Hepatocyte (in vitro differentiated cells): Measurements from ENCODE around the gene ITK. TPM values are rescaled to one million over a fixed set of nuclear protein-coding genes. Genes with fewer than 3 reads are reported as not detected.

Source experiments
- DNase-seq: peaks from one replicate; pipeline ENCODE4 v3.0.0-alpha.2; 2016; ENCODE audit warnings: low spot score
- H2AFZ ChIP-seq: fragments of 200-600 bp; sonication (generic); 2 replicates; pipeline ENCODE4 v1.6.0; 2016; ENCODE audit warnings: antibody characterized with exemption, mild to moderate bottlenecking
- H3K27ac ChIP-seq: fragments of 200-600 bp; sonication (generic); 2 replicates; pipeline ENCODE4 v1.5.1; 2016; ENCODE audit warnings: mild to moderate bottlenecking
- H3K27me3 ChIP-seq: fragments of 200-600 bp; sonication (generic); 2 replicates; pipeline ENCODE4 v1.6.1; 2016
- H3K36me3 ChIP-seq: fragments of 200-600 bp; sonication (generic); replicated peaks from 2 replicates; pipeline ENCODE4 v1.5.1; 2016; ENCODE audit warnings: low read depth; ENCODE audit not compliant: insufficient read depth
- H3K4me1 ChIP-seq: fragments of 200-600 bp; sonication (generic); 2 replicates; pipeline ENCODE4 v1.5.1; 2016; ENCODE audit warnings: mild to moderate bottlenecking, moderate library complexity; ENCODE audit not compliant: insufficient read depth
- H3K4me2 ChIP-seq: fragments of 200-600 bp; sonication (generic); 2 replicates; pipeline ENCODE4 v1.6.0; 2016
- H3K4me3 ChIP-seq: fragments of 200-600 bp; sonication (generic); 2 replicates; pipeline ENCODE4 v1.5.1; 2016; ENCODE audit warnings: mild to moderate bottlenecking
- H3K79me2 ChIP-seq: fragments of 200-600 bp; sonication (generic); 2 replicates; pipeline ENCODE4 v1.6.0; 2017; ENCODE audit warnings: mild to moderate bottlenecking
- H3K9me2 ChIP-seq: fragments of 200-600 bp; sonication (generic); replicated peaks from 2 replicates; pipeline ENCODE4 v1.6.0; 2017; ENCODE audit warnings: mild to moderate bottlenecking; ENCODE audit not compliant: insufficient read depth
- H3K9me3 ChIP-seq: fragments of 200-600 bp; sonication (generic); 2 replicates; pipeline ENCODE4 v1.5.1; 2016; ENCODE audit warnings: low read depth, mild to moderate bottlenecking
- H4K20me1 ChIP-seq: fragments of 200-600 bp; sonication (generic); 2 replicates; pipeline ENCODE4 v1.6.0; 2016; ENCODE audit warnings: mild to moderate bottlenecking; ENCODE audit not compliant: insufficient read depth, poor library complexity, severe bottlenecking
- EZH2 ChIP-seq: fragments of 200-600 bp; sonication (generic); IDR thresholded peaks from 2 replicates; pipeline ENCODE4 v1.6.1; 2016; ENCODE audit warnings: antibody characterized with exemption, mild to moderate bottlenecking, borderline replicate concordance
- EZH2phosphoT487 ChIP-seq: fragments of 200-600 bp; sonication (generic); IDR thresholded peaks from one replicate; pipeline ENCODE4 v1.6.1; 2018; ENCODE audit warnings: antibody characterized with exemption, mild to moderate bottlenecking, low read depth, moderate library complexity; ENCODE audit not compliant: unreplicated experiment, severe bottlenecking
- WGBS: methylation state at CpG from one replicate; pipeline ENCODE4 v1.1.6; 2016; ENCODE audit warnings: low lambda C conversion rate; ENCODE audit errors: missing lambda C conversion rate; 5-methylcytosine and 5-hydroxymethylcytosine counted together
- polyA plus RNA-seq: library from polyadenylated mRNA; unstranded; fragments of >200 nt; fragmentation: Nextera tagmentation; extraction: Ambion mirVana; gene quantifications from 2 replicates; pipeline ENCODE4 v1.2.1, GENCODE V29; 2016
- total RNA-seq: library from RNA; depleted of rRNA; stranded (reverse); fragments of >200 nt; gene quantifications from 2 replicates; pipeline ENCODE4 v1.2.3, GENCODE V29; 2014
- TF ChIP-seq, protein P1 (sequence below): fragments of 200-600 bp; sonication (generic); IDR thresholded peaks from 2 replicates; pipeline ENCODE4 v1.5.1; 2016; ENCODE audit warnings: antibody characterized with exemption, mild to moderate bottlenecking; ENCODE audit not compliant: poor library complexity

The ITK gene
- total and polyA plus RNA-seq, 2 experiments from 2014 or later: 0.18 to 0.20 TPM

DNA sequence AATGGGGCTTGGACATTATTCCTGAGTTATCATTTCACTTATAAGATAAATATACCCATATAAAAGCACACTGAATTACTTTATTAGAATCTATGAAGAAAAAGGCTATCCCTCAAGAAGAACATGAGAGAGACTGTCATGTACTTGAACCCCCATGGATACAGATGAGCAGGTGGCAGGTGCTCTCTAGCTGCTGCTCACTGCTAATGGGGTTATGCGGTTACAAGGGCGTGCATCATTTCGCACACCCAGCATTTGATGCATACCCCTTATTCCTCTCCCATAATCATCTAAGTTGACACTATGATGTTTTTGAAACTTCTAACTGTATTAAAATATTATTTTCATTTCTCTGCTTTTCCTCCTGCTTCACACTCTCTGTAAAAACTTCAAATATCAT lies 16.4 kb downstream of the ITK start:
- Histone ChIP-seq H3K79me2 (no peaks in the 10 kb centered on the region), H3K27ac (no peak overlapping the region), H3K36me3 (no peaks in the 10 kb centered on the region), H4K20me1 (no peaks in the 10 kb centered on the region), H2AFZ (no peak overlapping the region), H3K9me3 (no peaks in the 10 kb centered on the region), H3K9me2 (no peaks in the 10 kb centered on the region), H3K4me2 (no peak overlapping the region), H3K4me3 (no peak overlapping the region), H3K4me1 (no peaks in the 10 kb centered on the region), H3K27me3 (peaks cover 23% of the 10 kb centered on the region)
- TF ChIP-seq EZH2 (no peak), EZH2phosphoT487 (no peak)
- TF ChIP-seq, protein P1, sequence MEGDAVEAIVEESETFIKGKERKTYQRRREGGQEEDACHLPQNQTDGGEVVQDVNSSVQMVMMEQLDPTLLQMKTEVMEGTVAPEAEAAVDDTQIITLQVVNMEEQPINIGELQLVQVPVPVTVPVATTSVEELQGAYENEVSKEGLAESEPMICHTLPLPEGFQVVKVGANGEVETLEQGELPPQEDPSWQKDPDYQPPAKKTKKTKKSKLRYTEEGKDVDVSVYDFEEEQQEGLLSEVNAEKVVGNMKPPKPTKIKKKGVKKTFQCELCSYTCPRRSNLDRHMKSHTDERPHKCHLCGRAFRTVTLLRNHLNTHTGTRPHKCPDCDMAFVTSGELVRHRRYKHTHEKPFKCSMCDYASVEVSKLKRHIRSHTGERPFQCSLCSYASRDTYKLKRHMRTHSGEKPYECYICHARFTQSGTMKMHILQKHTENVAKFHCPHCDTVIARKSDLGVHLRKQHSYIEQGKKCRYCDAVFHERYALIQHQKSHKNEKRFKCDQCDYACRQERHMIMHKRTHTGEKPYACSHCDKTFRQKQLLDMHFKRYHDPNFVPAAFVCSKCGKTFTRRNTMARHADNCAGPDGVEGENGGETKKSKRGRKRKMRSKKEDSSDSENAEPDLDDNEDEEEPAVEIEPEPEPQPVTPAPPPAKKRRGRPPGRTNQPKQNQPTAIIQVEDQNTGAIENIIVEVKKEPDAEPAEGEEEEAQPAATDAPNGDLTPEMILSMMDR: no peak
- WGBS: 96% methylated on average over 3 of the region's 3 CpGs
- DNase-seq: no peak

DNA sequence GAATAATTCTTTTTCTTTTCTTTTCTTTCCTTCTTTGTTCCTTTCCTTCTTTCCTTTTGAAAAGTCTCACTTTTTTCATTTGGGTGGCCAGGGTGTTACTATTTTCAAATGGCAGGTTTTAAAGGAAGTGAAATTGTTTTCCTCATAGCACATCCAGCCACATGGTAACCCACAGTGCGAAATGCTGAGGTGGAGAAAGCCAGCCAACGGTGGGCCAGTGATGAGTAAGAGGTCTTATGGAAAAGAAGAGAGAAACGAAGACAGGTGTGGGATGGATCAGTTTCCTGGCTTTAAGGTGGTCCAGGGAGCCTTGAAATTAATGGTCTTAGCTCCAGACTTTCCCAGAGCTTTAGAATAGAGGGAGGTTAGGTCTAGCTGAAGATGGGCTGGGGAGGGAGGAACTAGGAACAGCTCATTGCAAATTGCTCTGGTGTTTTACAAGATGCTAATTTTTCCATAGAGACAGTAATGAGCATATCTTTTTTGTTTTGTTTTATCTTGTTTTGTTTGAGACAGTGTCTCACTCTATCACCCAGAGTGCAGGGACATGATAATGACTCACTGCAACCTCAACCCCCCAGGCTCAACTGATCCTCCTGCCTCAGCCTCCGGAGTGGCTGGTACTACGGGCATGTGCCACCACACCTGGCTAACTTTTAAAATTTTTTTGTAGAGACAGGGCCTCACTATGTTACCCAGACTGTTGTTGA lies 17.8 kb downstream of the ITK start:
- H2AFZ ChIP-seq: no peak overlapping the region
- no peaks in the 10 kb centered on the region for H4K20me1 ChIP-seq
- H3K27ac ChIP-seq: no peak overlapping the region
- H3K9me3 ChIP-seq: no peaks in the 10 kb centered on the region
- no peaks in the 10 kb centered on the region for H3K4me1 ChIP-seq
- H3K36me3 ChIP-seq: no peaks in the 10 kb centered on the region
- H3K79me2 ChIP-seq: no peaks in the 10 kb centered on the region
- no peak for DNase-seq
- no peaks in the 10 kb centered on the region for H3K9me2 ChIP-seq
- 62% methylated on average over 5 of the region's 5 CpGs for WGBS
- no peak overlapping the region for H3K4me3 ChIP-seq
- H3K4me2 ChIP-seq: no peak overlapping the region
- TF ChIP-seq, protein P1: no peak
- no peak for TF ChIP-seq EZH2
- no peak for TF ChIP-seq EZH2phosphoT487
- H3K27me3 ChIP-seq: peaks cover 23% of the 10 kb centered on the region

DNA sequence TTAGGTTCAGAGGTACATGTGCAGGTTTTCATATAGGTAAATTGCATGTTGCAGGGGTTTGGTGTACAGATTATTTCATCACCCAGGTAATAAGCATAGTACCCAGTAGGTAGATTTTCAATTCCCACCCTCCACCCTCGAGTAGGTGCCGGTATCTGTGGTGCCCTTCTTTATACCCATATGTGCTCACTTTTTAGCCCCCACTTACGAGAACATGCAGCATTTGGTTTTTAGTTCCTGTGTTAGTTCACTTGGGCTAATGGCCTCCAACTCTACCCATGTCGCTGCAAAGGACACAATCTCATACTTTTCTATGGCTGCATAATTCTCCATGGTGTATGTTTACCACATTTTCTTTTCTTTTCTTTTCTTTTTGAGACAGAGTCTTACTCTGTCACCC lies 21.2 kb downstream of the ITK start:
- no peaks in the 10 kb centered on the region for H3K9me2 ChIP-seq

More for the DNA sequence above, 21.2 kb downstream of the ITK start:
- Histone ChIP-seq H3K4me1 (no peaks in the 10 kb centered on the region), H3K27me3 (peaks cover 16% of the 10 kb centered on the region), H3K4me2 (no peak overlapping the region), H3K79me2 (no peaks in the 10 kb centered on the region), H4K20me1 (no peaks in the 10 kb centered on the region), H3K4me3 (no peak overlapping the region), H3K27ac (no peak overlapping the region), H3K36me3 (no peaks in the 10 kb centered on the region), H2AFZ (no peak overlapping the region), H3K9me3 (no peaks in the 10 kb centered on the region)
- WGBS: 87% methylated on average over 4 of the region's 4 CpGs
- DNase-seq: no peak
- no peak for TF ChIP-seq EZH2phosphoT487
- TF ChIP-seq, protein P1: no peak
- TF ChIP-seq EZH2: no peak
